ENCODE measurements around the gene CCL27.

The CCL27 gene

GRCh38 chr9:34662526-34663302 is at the start of gene CCL27:
TSS of gene CCL27 (minus strand) at chr9:34662657. CDS start at chr9:34662633, 24 bp downstream.
- DNase-seq = no peak

- DNase-seq = no peak
Observed at GRCh38 chr9:34712140-34712539, 49.7 kb upstream of the CCL27 start.

GRCh38 chr9:34710023-34710422 is 47.6 kb upstream of the CCL27 start, which contains the start of gene CCL21:
TSS of gene CCL21 (minus strand) at chr9:34710136. CDS start at chr9:34710066, 70 bp downstream.
- no peak for DNase-seq

GRCh38 chr9:34709196-34709978 is 46.9 kb upstream of the CCL27 start:
- no peak for DNase-seq

- no peak for DNase-seq
Observed at GRCh38 chr9:34707130-34707529, 44.7 kb upstream of the CCL27 start.

GRCh38 chr9:34701769-34702736 is 39.6 kb upstream of the CCL27 start:
- DNase-seq = peak; percentile 76

GRCh38 chr9:34701023-34701768 is 38.7 kb upstream of the CCL27 start:
- DNase-seq = peak; percentile 79

- DNase-seq = no peak
Observed at GRCh38 chr9:34694811-34695210, 32.4 kb upstream of the CCL27 start.

GRCh38 chr9:34693560-34693959 is 31.1 kb upstream of the CCL27 start:
- no peak for DNase-seq

- no peak for DNase-seq
Observed at GRCh38 chr9:34691936-34692315, 29.5 kb upstream of the CCL27 start.

- no peak for DNase-seq
Observed at GRCh38 chr9:34690983-34691935, 28.8 kb upstream of the CCL27 start, which contains the start of gene CCL19. TSS of gene CCL19 (minus strand) at chr9:34691276. CDS start at chr9:34691139, 137 bp downstream.

- no peak for DNase-seq
Observed at GRCh38 chr9:34689512-34689911, 27.1 kb upstream of the CCL27 start.

GRCh38 chr9:34689116-34689470 is 26.6 kb upstream of the CCL27 start:
- DNase-seq = no peak

GRCh38 chr9:34688329-34689115 is 26.1 kb upstream of the CCL27 start:
- no peak for DNase-seq

- no peak for DNase-seq
Observed at GRCh38 chr9:34687276-34688030, 25.0 kb upstream of the CCL27 start.

GRCh38 chr9:34686732-34687131 is 24.3 kb upstream of the CCL27 start:
- DNase-seq = no peak

GRCh38 chr9:34686231-34686630 is 23.8 kb upstream of the CCL27 start:
- no peak for DNase-seq

GRCh38 chr9:34685591-34685990 is 23.1 kb upstream of the CCL27 start:
- no peak for DNase-seq

- no peak for DNase-seq
Observed at GRCh38 chr9:34684816-34685215, 22.4 kb upstream of the CCL27 start.
